Measurements from ENCODE around the gene WAC.
A peak's percentile ranks its signal among the peaks of the same experiment; 100 is the strongest.
"Not testable (repeated sequence)": the region's sequence is repeated elsewhere in the genome, so short reads cannot be mapped to it uniquely, and the experiment has no call there.

The WAC gene

GRCh38 chr10:28564905-28565304, 32.0 kb downstream of the WAC start:
- DNase-seq (ENCODE audit: low spot score), result no peak

DNA sequence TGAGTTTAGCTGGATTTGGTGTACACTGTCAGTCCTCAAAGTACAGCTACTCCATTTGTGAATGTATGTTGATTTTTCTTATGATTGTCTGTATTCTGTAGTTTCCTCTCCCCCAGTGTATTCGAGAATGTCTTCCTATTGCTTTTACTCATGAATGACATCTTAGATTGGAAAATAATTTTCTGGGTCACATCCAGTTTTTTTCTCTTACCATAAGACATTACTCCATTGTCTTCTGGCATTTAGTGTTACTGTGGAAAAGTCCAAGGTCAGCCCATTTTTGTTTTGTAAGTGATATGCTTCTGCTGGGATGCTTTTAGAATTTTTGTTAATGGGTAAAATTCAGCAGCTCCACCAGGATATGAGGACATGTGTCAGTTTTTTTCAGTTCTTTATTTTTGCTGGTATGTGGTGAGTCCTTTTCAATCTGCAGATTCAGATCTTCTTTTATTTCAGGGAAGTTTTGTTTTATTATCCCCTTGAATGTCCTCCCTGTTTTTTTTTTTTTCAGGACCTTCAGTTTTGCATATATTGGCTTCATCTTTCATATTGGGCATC, 33.6 kb downstream of the WAC start:
- no peak for DNase-seq (ENCODE audit: low spot score)

GRCh38 chr10:28569506-28570159, 36.7 kb downstream of the WAC start:
- peak; percentile 62 for DNase-seq (ENCODE audit: low spot score)

DNA sequence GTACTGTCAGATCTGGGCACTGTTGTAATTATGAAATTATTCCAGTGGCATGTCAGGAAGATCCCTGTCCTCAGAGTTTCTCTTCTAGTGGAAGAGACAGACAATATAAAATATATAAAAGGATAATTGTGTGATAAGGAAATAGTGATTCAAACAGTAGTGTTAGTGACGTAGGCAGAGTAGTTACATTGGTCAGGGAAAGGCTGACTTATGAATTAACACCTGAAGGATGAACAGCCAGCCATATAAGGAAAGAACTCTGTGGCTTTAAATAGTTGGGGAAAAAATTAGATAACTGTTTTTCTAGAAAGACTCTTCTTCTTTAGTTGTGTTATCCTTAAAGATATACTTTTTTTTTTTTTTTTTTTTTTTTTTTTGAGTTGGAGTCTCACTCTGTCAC, 37.7 kb downstream of the WAC start:
- DNase-seq (ENCODE audit: low spot score), result no peak

DNA sequence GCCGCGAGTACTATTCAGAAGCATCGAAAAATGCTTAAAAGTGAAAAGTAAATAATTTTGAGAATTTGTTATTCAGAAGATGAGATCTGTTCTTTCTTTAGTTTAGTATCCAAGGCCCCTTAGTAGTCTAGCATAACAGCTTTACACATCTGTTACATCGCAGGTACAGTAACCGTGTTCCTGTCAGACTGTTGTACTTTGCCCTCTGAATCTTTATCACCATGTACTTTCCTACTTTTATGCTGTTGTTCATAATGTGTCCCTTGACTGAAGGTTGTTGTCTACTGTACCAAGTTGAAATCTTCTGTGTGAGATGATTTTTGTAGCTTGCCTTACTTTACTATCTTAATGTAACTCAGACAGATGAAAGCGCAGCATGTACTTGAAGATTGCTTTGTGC, 38.3 kb downstream of the WAC start:
- DNase-seq (ENCODE audit: low spot score), result no peak

- not testable (repeated sequence) for DNase-seq (ENCODE audit: low spot score)
Observed at GRCh38 chr10:28574214-28574613, 41.3 kb downstream of the WAC start.

GRCh38 chr10:28575852-28576251, 42.9 kb downstream of the WAC start:
- no peak for DNase-seq (ENCODE audit: low spot score)

GRCh38 chr10:28577506-28577905, 44.6 kb downstream of the WAC start:
- DNase-seq (ENCODE audit: low spot score), result no peak

DNA sequence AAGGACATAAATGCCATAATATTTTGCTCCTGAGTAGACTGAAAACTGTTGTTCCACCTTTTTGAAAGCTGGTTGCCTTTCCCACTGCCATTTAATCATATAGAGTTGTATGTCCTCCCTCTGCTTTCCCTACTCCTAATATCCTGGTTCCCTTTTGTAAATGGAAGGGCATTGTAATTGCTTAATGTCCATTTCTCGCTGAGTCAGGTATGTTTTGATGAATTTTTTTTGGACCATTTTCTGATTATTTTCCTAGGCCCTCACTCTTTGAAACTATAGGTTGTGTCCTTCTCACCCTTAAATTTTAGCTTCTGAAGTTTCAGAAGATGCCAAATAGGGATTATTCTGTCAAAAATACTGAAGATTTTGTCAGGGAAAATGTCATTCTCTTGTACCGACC, 45.5 kb downstream of the WAC start:
- DNase-seq (ENCODE audit: low spot score), result no peak

- DNase-seq (ENCODE audit: low spot score), result no peak
Observed at GRCh38 chr10:28580825-28581224, 47.9 kb downstream of the WAC start.

DNA sequence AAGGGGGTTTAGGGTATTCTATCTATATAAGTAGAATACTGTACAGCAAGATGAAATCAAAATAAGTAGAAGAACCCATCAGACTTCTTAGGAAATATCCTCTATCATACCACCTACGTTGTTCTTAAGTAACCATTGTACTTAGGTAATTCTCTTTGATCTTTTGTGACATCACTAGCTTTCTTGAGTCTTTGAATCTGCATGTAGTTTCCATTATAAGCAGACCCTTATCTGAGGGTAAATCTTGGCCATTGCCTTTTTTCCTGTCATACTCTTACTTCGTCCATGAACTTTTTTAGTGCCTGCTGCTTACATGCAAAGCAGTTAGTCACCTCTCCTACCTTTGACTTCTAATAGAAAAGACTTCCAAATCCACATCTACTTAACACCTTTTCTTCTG, 49.0 kb downstream of the WAC start:
- no peak for DNase-seq (ENCODE audit: low spot score)

DNA sequence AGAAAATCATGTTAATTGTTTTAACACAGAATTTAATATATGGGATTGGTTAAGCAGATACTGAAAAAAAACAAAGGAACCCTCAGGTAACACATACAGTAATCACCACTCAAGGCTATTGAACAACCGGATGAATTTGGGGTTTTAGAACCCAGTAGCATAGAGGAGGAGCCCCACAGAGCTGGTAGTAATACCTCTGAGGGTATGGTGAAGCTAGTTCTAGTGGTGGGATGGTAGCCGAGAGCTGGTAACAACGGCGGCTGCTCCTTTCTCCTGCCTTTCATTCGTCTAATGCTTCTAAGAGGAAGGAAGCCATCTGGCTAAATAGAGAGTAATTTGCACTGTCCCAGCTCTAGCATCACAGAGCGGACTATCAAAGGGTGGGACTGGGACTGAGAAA, 52.2 kb downstream of the WAC start:
- DNase-seq (ENCODE audit: low spot score), result no peak

GRCh38 chr10:28586176-28586575, 53.3 kb downstream of the WAC start:
- no peak for DNase-seq (ENCODE audit: low spot score)

DNA sequence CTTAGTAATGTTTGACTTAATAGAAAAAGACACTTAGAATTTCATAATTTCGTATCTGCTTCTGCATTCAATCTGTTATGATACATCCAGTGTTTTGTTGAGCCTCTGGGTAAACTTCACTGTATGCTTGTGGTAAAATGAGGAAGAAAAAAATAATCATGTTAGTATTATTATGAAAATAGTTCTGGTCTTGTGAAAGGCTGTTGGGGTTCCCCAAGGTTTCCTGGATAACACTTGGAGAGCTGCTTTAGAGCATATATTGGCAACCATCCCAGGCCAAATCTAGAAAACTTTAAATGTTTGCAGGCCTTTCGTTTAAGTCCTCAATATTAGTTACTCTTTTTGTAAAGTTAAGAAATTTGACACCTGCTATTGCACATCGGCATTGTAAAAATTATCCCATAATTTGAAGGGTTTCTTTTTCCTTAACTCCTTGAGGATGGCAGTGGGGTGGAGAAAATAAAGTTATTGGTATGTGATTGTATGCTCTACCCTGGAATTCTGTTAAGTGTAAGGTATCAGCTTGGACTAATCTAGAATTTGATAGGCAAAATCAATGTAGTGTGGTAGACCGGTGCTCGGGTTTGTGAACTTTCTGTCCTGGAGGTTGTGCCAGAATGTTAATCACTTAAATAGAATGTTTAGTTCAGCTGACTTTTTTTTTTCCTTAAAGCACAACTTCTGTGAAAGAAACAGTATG, 54.5 kb downstream of the WAC start:
- no peak for DNase-seq (ENCODE audit: low spot score)

- peak; percentile 37 for DNase-seq (ENCODE audit: low spot score)
Observed at GRCh38 chr10:28587970-28588290, 55.0 kb downstream of the WAC start.

- DNase-seq (ENCODE audit: low spot score), result no peak
Observed at GRCh38 chr10:28592953-28593352, 60.0 kb downstream of the WAC start.

DNA sequence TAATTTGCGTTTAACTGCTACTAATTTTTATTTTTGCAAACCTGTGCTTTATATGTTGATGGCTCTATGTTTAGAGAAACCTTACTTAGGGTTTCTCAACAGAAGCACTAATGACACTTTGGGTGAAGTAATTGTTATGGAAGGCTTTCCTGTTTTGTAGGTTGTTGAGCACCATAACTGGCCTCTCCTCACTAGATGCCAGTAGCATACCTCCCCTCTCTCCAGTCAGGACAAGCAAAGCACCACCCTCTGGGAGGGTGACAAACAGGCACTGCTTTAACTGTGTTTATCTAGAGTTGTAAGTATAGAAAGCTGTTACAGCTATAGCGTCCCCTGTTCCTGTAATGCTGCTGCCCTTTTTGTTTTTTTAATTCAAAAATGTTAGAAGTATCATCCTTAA, 60.9 kb downstream of the WAC start:
- no peak for DNase-seq (ENCODE audit: low spot score)

DNA sequence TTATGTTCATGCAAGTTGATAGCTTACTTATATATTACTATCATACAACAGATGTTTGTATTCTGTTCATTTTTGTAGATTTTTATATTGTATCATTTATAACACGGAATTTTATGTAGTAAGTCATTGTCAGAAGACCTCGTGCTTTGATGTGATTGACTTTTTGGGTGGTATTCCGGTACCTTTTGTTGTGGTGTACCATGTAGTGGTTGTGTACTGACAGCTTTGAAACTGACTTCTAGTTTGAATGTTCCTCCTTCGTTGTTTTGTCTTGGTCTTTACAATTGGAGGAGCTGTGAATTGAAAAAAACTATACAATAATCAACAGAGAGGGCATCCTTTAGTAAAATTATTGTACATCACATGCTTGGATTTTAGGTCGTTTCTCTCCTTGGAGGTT, 61.5 kb downstream of the WAC start:
- DNase-seq (ENCODE audit: low spot score), result no peak

DNA sequence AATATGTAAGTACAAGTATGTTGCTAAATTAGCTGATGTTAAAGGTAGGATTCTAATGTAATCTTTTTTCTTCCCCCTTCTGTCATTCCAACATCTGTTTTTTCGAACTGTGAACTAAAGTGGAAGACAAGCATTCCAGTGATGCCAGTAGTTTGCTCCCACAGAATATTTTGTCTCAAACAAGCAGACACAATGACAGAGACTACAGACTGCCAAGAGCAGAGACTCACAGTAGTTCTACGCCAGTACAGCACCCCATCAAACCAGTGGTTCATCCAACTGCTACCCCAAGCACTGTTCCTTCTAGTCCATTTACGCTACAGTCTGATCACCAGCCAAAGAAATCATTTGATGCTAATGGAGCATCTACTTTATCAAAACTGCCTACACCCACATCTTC, 62.7 kb downstream of the WAC start:
- peak; percentile 16 for DNase-seq (ENCODE audit: low spot score)

GRCh38 chr10:28600056-28600455, 67.1 kb downstream of the WAC start:
- DNase-seq (ENCODE audit: low spot score), result no peak

GRCh38 chr10:28601012-28601411, 68.1 kb downstream of the WAC start:
- no peak for DNase-seq (ENCODE audit: low spot score)

DNA sequence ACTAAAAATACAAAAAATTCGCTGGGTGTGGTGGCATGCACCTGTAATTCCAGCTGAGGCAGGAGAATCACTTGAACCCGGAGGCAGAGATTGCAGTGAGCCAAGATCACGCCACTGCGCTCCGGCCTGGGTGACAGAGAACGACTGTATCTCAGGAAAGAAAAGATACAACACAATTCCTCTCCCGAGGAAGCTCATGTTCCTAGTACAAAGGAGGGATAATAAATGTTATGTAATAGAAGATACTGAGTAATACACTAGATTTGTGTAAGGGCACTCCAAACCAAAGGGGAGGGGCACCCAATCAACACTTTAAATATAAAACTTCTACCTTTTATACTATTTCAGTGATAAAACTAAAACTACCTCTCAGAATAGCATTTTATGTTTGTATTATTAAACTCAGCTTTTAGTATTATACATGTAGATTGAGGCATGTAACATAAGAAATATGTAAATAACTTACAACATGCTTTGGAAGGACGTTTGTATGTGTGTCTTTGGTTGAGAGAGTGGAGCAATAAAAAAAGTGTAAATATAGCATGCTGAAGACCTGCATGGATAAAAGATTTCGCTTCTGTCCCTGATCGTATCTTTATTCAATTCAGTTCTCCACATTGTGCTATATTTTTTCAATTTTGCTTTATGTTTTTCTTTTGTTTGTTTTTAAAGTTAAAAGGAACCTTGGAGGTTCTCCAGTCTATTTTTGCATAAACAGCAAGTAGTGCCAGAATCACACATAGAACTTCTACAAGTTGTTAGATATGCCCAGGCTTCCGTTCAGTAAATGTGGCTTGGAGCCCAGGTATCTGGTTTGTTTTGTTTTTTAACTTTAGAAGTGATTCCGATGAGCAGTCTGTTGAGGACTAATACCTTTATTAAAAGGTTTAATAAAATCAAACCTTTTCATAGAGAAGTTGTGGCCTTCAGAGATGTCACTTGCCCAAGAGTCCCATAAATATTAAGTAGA, 71.9 kb downstream of the WAC start:
- no peak for DNase-seq (ENCODE audit: low spot score)

DNA sequence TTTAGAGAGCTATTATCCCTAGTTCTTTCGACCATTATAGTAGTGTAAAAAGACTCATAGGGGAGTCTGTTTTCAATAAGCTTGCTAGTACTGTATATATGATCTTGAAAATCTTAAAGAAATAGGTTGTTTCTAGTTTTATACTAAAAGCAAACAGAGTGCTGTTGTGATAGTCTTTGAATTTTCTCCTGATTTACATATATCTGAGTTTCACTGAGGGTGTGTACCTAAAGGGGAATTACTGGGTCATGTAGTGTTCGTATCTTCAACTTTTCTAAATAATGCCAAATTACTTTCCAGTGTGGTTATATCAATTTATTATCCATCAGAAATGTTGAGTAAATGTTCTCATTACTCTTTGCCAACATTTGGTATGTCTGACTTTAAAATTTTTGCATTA, 73.7 kb downstream of the WAC start:
- DNase-seq (ENCODE audit: low spot score), result no peak

Measured in Ammon's horn (tissue), 1 donor.